HG02588 (cell line): ENCODE measurements around the gene PTHLH.

ENCODE experiments used
- ATAC-seq: cut with Tn5 transposase; IDR thresholded peaks from one replicate; pipeline ENCODE4 v1.9.1; 2021; ENCODE audit warnings: mild to moderate bottlenecking, moderate library complexity; ENCODE audit not compliant: unreplicated experiment

The PTHLH gene

DNA sequence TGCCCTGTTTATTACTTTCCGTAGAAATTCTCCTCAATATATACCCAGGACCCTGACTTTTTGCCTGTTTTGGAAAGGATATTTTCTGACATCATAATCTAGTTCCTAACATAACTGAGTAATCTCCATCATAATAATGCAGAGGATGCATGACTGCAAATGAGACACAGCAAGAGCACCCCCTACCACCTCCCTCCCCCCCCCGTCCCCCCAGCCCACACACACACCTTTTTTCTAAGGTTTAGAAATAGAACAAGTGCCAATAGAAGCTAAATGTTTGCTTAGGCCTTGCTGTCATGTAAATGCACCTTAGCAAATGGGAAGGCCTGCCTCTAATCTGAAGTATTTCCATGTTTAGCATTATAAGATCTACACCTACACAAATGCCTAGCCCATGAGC lies at the start of gene PTHLH:
TSS of gene PTHLH (minus strand) at position 13 of the 400 bp plus-strand sequence. CDS start 3,239 bp downstream, outside the sequence.
- ATAC-seq = no peak

GRCh38 chr12:28021704-28022103 lies 49.2 kb upstream of the PTHLH start:
- ATAC-seq = no peak

GRCh38 chr12:28017873-28018255 lies 45.3 kb upstream of the PTHLH start:
- ATAC-seq = no peak

DNA sequence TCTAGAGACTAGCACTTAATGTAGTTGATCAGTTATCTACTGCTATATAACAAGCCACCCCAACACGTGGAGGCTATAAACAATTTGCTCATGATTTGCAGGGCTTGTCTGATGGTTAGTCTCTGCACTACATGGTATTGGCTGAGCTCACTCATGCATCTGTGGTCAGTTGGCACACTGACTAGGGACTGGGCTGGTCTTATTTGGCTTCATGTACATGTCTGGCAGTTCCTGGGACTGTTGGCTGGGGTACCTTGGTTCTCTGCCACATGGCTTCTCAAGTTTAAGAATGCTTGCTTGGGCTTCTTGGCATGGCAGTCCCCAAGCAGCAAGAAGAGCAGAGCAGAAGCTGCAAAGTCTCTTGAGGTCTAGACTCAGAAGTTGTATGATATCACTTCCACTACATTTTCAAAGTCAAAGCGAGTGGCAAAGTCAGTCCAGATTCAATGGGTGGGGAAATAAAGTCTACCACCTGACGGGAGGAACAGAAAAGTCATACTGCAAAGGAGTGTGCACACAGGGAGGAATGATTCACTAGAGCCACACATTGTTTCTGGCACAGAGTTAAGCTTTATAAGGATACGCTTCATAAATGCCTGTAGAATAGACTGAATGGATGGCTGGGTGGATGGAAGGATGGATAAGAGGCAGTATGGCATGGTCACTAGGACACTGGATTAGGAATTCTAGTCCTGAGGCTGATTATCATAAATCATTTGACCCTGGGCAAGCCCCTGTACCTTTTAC lies 44.8 kb upstream of the PTHLH start:
- no peak for ATAC-seq

- no peak for ATAC-seq
These were observed 42.6 kb upstream of the PTHLH start for GRCh38 chr12:28015165-28015564.

DNA sequence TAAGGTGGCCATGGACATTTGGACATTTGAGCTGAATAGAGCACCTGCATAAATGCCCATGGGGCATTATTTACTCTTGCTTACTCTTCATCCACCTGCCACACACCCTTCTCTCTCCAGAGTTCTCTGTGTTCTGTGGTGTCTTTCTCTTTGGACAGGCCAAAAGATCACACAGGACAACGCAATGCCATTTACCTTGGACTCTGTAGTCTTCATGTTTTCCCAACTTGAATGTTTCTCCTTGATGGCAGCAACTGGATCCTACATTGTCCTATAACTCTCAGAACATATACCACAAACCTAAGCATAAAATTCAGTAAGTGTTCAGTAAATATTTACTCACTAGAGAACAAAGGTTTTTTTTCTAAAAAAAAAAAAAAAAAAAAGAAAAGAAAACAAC lies 41.7 kb upstream of the PTHLH start:
- ATAC-seq = no peak

DNA sequence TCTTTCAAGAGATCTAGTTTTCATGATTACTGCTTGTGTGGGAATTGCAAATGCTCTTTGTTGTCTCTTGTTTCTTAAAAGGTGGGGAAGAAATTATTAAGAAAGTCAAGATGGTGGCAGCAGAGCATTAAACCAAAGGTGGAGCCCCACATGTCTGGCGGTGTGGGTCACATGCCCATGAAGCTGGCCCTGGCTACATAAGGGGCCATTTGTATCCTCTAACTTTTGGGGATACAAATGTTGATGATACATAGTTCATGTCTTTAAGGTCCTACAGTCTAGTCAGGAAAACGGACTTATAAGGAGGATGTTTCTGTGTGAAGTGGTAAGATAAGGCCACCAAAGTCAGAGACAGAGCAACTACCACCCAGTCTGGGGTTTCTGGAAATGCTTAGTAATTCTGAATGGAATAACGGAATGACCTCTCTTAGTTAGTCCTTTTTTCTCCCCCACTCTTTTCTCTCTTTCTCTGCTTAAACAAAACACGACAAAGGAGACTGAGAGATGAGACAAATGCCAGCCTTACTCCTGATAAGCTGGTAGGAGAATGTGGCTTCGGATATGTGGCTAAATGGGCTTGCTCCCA lies 39.9 kb upstream of the PTHLH start:
- ATAC-seq = no peak

DNA sequence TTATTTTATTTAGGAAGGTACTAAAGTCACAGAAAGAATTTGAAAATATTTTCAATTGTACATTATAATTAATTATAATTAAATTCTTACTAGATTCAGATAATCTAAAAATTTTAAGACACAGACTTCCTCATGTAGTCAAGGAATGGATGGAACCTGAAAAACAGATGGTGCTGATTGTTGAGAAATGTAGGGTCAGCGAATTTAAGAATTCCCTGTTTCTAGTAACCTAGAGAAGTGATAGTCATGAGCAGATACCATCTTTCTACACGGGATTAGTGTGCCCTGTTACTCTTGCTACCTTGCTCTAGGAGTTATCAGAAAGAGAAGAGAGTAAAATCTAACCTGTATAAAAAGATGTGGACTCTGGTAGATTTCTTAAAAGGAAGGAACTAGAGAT lies 37.5 kb upstream of the PTHLH start:
- no peak for ATAC-seq

DNA sequence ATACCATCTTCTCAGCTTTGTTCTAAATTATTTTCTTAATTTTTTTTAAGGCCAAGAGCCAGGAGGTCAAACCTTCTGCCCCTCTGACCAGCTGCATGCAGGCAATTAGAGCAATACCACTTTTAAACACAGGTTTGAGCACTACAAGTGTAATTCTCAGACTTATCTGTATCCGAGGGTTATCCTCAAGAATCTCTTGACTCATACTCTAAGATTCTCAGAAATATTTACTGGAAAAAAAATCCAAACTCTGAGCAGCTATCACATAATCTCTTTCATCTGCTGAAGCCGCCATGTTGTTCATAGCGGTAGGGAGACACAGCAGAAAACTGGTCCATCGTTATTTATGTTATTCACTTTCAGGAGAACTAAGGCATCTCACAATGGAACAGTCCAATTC lies 27.4 kb upstream of the PTHLH start:
- no peak for ATAC-seq

DNA sequence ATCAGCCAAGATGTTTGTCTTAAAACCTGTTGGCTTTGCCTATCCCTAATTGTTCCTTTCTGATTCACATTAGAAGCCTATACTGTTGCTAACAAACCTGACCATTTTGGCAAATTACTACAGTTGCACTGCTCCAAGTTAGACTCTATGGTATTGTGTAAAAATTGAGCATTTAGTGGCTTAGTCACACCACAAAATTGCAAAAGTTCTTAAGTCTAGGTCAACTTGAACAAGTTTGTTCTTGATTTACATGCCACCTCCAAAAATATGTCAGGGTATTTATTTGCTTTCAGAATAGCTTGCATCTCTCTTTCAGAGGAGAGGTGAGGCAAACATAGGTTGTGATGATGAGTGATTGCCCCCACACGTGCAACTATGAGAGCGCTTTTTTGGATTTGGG lies 27.0 kb upstream of the PTHLH start:
- no peak for ATAC-seq

GRCh38 chr12:27998658-27999057 lies 26.1 kb upstream of the PTHLH start:
- ATAC-seq = no peak

GRCh38 chr12:27998170-27998569 lies 25.6 kb upstream of the PTHLH start:
- no peak for ATAC-seq

DNA sequence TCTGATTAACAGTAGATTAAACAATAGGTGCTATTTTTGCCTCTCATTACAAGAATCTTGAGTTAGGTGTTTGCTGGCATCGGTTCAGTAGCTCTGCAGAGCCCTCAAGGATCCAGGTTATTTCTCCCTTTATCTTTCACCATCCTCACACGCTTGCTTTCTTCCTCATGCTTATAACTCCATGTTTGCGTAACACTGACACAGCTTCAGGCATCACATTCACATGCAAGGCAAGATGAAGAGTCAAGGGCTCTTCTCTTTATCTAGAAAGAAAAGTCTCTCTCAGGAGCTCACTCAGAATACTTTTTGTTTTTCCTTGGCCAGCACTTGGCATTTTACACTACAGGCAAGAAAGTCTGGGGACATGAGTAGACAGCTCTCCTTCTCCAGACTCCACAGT lies 24.2 kb upstream of the PTHLH start:
- ATAC-seq = no peak

DNA sequence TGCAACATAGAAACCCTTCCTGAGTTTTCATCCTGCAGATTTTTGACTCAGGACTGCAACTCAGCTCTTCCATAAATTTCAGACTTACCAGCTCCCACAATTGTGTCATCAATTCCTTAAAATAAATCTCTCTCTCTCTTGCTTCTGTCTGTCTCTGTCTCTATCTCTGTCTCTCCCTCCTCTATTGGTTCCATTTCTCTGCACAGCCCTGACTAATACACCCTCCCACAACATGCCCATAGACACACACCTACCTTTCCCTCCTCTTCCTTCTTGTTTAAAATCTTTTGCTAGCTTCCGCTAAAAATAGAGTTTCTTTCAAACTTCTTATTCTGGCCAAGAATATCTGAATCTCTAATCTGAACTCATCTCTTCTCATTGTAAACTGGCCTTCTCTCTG lies 22.9 kb upstream of the PTHLH start:
- ATAC-seq = no peak

DNA sequence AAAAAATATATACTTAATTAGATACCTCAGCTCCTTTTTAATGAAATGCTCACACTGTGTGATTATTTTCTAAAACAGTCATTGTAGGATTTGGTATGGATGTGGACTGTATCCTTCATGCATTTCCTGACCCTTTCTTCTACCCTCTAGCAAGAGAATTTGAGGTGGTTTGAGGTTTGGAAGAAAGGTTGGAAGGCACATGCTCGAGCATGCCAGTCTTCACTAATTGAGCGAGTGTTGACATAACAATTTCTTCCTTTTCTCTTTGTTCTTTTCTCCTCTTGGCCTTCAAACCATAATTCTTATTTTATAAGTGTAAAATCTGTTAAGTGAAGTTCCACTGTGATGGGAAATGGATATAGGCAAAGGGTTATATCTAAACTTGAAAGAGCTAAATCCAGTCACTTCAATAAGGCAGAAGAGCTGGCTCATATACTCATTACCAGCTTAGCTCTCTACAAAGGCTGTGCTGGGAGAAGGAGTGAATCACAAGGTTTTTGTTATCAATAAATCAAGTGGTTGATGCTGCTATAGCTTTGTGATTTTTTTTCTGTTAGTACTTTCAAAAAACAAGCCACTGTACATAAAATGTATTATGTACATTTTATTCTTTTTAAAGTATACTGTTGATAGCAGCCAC lies 16.2 kb upstream of the PTHLH start:
- ATAC-seq = no peak

DNA sequence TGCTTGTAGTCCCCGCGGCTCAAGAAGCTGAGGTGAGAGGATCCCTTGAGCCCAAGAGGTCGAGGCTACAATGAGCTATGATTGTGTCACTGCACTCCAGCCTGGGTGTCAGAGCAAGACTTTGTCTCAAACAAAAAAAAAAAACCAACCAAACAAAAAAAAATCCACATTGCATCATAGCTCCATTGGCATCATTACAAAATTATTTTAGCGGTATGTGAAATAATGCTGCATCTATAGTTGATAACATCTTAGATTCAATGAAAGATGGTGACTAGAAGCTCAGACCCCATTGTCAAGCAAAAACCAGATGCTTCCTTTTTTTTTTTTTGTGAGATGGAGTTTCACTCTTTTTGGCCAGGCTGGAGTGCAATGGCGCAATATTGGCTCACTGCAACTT lies 14.8 kb upstream of the PTHLH start:
- no peak for ATAC-seq

- ATAC-seq = no peak
These were observed 11.7 kb upstream of the PTHLH start for GRCh38 chr12:27984275-27984674.

DNA sequence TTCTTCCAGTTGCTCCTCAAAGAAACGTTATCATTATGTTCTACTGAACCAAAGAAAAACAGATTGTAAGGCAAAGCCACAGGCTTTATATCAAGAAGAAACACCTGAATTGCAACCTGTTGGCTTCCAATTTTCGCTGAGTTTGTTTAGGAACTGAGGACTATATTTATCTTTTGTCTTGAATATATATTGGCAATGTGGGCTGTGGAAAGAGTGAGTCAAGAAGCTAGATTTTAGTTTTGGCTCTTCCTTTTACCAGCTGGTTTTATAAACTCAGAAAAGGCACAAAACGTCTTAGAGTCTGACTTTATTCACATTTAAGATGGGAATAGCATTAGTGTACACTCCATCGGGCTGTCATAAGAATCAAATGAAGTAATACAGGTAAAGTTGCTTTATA lies 10.4 kb upstream of the PTHLH start:
- no peak for ATAC-seq

- no peak for ATAC-seq
These were observed 9.9 kb upstream of the PTHLH start for GRCh38 chr12:27982385-27982784.

GRCh38 chr12:27981874-27982273 lies 9.3 kb upstream of the PTHLH start:
- ATAC-seq = no peak

- no peak for ATAC-seq
These were observed 6.6 kb upstream of the PTHLH start for GRCh38 chr12:27979145-27979544.
